ENCODE measurements around the gene ELF4.

DNA sequence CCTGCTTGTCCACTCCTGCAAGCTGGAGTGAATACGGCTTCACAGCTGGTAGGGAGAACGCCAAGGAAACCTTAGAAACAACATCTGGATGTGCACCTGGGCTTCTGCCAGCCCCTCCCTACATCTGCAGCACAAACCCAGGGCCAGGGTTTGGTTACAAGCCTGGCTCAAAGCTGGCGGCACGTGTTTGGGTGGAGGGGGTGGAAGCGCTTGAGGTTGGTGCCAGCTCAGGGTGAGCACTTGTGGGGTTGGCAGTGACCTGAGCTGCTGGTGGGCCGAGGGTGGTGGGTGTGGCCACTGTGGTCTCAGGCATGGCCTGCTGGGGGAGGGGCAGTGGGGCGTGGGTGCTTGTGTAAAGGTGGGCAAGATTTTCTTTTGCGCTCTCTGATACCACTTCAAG lies 15.6 kb downstream of the ELF4 start:
- TF ChIP-seq, protein P1, sequence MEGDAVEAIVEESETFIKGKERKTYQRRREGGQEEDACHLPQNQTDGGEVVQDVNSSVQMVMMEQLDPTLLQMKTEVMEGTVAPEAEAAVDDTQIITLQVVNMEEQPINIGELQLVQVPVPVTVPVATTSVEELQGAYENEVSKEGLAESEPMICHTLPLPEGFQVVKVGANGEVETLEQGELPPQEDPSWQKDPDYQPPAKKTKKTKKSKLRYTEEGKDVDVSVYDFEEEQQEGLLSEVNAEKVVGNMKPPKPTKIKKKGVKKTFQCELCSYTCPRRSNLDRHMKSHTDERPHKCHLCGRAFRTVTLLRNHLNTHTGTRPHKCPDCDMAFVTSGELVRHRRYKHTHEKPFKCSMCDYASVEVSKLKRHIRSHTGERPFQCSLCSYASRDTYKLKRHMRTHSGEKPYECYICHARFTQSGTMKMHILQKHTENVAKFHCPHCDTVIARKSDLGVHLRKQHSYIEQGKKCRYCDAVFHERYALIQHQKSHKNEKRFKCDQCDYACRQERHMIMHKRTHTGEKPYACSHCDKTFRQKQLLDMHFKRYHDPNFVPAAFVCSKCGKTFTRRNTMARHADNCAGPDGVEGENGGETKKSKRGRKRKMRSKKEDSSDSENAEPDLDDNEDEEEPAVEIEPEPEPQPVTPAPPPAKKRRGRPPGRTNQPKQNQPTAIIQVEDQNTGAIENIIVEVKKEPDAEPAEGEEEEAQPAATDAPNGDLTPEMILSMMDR (IDR thresholded peaks at IDR 0.05): no peak
- TF ChIP-seq EZH2 (IDR thresholded peaks at IDR 0.05): no peak
